ENCODE results near the gene IL4R. TPM values are rescaled to one million over a fixed set of nuclear protein-coding genes. Genes with fewer than 3 reads are reported as not detected.

The IL4R gene
- total RNA-seq, 6 experiments from 2014 or later = 20.0 to 27.0 (median 23.2) TPM

- no peak for TF ChIP-seq CTCF (IDR thresholded peaks at IDR 0.05)
- H3K27ac Mint-ChIP-seq = no peak overlapping the region
- H3K27me3 Mint-ChIP-seq (ENCODE audit: insufficient read depth) = peaks cover 1% of the 10 kb centered on the region
These were observed 56.5 kb downstream of the IL4R start for GRCh38 chr16:27370318-27370717.

GRCh38 chr16:27373312-27373711 is 59.5 kb downstream of the IL4R start:
- peaks cover 18% of the 10 kb centered on the region for H3K4me1 Mint-ChIP-seq (ENCODE audit: low read depth)
- peaks cover 10% of the 10 kb centered on the region for H3K36me3 Mint-ChIP-seq (ENCODE audit: low read depth)
- H3K27ac Mint-ChIP-seq = no peak overlapping the region
- no peak for TF ChIP-seq CTCF (IDR thresholded peaks at IDR 0.05)
- no peak for DNase-seq
- peaks cover 3% of the 10 kb centered on the region for H3K27me3 Mint-ChIP-seq (ENCODE audit: insufficient read depth)
- H3K4me3 Mint-ChIP-seq = no peak overlapping the region
- peaks cover 16% of the 10 kb centered on the region for H3K9me3 Mint-ChIP-seq

More at GRCh38 chr16:27370318-27370717, 56.5 kb downstream of the IL4R start:
- H3K36me3 Mint-ChIP-seq (ENCODE audit: low read depth) = peaks cover 10% of the 10 kb centered on the region
- peaks cover 16% of the 10 kb centered on the region for H3K9me3 Mint-ChIP-seq
- DNase-seq = no peak
- no peak overlapping the region for H3K4me3 Mint-ChIP-seq
- peaks cover 34% of the 10 kb centered on the region for H3K4me1 Mint-ChIP-seq (ENCODE audit: low read depth)

GRCh38 chr16:27374221-27374803 is 60.5 kb downstream of the IL4R start:
- peaks cover 2% of the 10 kb centered on the region for H3K27me3 Mint-ChIP-seq (ENCODE audit: insufficient read depth)
- no peak for TF ChIP-seq CTCF (IDR thresholded peaks at IDR 0.05)
- no peak overlapping the region for H3K27ac Mint-ChIP-seq
- H3K9me3 Mint-ChIP-seq = peaks cover 16% of the 10 kb centered on the region
- H3K4me3 Mint-ChIP-seq = no peak overlapping the region
- peaks cover 21% of the 10 kb centered on the region for H3K4me1 Mint-ChIP-seq (ENCODE audit: low read depth)
- no peak for DNase-seq
- H3K36me3 Mint-ChIP-seq (ENCODE audit: low read depth) = peaks cover 10% of the 10 kb centered on the region

GRCh38 chr16:27374804-27375425 is 61.1 kb downstream of the IL4R start:
- TF ChIP-seq CTCF (IDR thresholded peaks at IDR 0.05) = peak; percentile 77
- Mint-ChIP-seq H3K4me1 (ENCODE audit: low read depth) (peaks cover 15% of the 10 kb centered on the region), H3K36me3 (ENCODE audit: low read depth) (peaks cover 9% of the 10 kb centered on the region), H3K27me3 (ENCODE audit: insufficient read depth) (peaks cover 2% of the 10 kb centered on the region), H3K4me3 (no peak overlapping the region), H3K27ac (no peak overlapping the region), H3K9me3 (peaks cover 13% of the 10 kb centered on the region)
- peak; percentile 76 for DNase-seq

- Mint-ChIP-seq H3K36me3 (ENCODE audit: low read depth) (no peaks in the 10 kb centered on the region), H3K4me3 (no peak overlapping the region), H3K9me3 (no peaks in the 10 kb centered on the region), H3K27ac (no peak overlapping the region), H3K4me1 (ENCODE audit: low read depth) (peaks cover 8% of the 10 kb centered on the region), H3K27me3 (ENCODE audit: insufficient read depth) (peaks cover 5% of the 10 kb centered on the region)
- no peak for DNase-seq
- TF ChIP-seq CTCF (IDR thresholded peaks at IDR 0.05) = no peak
These were observed 64.1 kb downstream of the IL4R start for GRCh38 chr16:27377666-27378485.

All from HFFc6 (cell line).